GM18867 (cell line): Measurements from ENCODE around the gene ADARB2.

Source experiments
- ATAC-seq: cut with Tn5 transposase; IDR thresholded peaks from one replicate; pipeline ENCODE4 v1.9.1; 2021; ENCODE audit warnings: mild to moderate bottlenecking, moderate library complexity; ENCODE audit not compliant: unreplicated experiment

ADARB2 gene

DNA sequence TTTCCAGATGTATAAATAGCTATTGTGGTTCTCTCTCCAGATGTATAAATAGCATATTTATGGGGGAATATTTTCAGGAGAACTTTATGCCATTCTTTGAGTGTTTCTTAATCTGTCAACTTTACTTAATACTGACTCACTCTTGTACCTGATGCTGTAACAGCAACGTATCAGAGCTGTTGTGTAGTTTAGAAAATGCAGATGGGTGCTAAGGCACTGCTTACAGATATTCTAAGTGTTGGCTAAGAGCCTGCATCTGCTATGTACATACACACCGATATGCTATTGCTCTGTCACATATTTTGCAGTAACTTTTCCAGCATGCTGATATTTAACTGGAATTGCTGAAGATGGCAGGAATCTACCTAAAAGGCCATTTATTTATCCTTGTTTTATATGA, 609.2 kb downstream of the ADARB2 start:
- no peak for ATAC-seq

DNA sequence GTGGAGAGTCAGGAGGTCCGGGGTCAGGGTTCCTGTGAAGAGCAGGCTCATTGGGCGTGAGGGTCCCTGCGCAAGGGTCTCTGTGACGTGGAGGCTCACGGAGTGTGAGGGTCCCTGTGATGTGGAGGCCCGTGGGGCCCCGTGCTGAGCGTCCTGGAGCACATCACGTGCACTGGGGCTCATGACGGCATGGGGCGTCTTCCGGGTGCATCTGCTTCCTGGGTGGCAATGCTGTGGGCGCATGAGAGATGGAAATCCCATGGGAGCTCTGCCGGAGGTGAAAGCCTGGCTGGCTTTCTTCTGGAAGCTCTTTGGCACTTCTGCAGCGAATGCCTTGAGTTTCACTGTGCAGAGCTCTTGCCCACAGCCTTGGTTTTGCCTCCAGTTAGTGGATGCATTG, 609.7 kb downstream of the ADARB2 start:
- no peak for ATAC-seq
